ENCODE results near the gene SKA3.
"Not testable (repeated sequence)": the region's sequence is repeated elsewhere in the genome, so short reads cannot be mapped to it uniquely, and the experiment has no call there.

SKA3 gene

DNA sequence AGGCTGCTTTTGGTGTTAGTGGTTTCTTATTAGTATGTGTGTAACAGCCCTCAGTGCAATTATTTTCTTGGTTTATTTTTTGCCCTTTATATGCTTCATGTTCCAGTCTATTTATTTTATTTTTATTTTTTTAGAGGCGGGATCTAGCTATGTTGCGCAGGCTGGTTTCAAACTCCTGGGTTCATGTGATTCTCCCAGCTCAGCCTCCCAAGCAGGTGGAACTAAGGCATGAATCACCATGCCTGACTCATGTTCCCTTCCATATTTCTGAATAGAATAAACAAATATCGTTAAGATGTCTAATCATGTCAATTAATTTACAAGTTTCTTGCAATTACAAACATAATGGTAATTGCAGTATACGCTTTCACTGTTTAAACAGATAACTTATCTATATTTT lies 11.7 kb downstream of the SKA3 start:
- DNase-seq: no peak

DNA sequence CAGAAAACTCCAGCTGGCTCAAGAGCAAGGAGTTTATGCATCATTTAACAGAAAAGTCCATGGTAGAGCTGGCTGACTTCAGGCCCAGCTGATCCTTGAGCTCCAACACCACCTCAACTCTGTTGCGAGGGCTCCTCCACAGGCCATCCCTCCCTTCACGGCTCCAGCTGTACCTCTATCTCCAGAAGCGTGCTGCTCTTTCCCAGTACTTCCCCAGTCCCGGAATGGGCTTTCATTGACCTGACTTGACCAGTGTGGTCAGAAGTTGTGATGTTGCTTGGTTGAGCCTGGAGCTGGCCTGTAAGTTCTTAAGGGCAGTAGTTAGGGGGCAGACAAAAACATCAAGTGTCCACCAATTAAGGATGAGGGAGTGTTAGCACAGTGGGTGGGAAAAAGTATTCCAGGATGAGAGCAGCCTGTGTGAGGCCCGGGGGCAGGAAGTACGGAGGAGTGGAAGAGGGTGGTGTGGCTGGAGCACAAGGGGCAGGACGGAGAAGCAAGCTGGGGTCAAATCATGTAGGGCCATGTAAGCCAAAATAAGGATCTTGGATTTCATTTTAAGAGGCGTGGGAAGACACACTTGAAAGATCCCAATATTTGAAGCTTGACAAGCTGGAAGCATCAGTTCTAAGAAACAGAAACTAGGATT lies 24.0 kb downstream of the SKA3 start:
- no peak for DNase-seq

DNA sequence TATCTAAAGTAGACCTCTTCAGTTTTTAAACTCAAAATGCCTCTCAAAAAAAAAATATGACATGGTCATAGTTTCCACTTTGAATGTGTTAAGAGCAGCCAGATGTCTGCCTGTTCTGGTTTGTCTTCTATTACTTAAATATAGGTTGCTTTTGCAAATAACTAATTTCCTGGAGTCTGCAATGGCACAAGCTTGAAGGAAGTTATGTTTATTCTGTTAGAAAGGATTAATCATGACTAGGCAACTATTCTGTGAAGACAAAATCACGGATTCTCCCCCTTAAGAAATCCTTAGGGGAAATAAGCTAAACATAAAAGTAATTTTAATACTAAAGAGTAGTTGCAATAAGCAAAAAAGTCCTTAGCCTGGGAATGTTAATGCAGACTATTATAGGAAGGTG lies 26.3 kb downstream of the SKA3 start:
- DNase-seq: no peak

DNA sequence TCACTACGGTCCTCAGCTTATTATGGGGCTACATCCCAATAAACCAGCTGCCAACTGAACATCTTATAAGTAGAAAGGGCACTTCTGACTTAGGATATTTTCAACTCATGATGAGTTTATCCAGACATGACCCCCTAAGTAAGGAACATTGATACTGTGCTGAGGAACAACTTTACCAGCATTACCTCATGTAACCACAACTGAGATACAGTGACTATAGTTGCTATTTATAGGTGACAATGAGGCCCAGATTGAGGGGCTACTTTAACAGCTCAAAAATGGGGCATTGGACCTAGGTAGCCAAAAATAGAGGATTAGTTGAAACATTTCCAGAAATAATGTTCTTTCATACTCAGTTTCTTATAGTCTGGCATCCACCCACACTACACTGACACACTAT lies 26.8 kb downstream of the SKA3 start:
- DNase-seq: no peak

DNA sequence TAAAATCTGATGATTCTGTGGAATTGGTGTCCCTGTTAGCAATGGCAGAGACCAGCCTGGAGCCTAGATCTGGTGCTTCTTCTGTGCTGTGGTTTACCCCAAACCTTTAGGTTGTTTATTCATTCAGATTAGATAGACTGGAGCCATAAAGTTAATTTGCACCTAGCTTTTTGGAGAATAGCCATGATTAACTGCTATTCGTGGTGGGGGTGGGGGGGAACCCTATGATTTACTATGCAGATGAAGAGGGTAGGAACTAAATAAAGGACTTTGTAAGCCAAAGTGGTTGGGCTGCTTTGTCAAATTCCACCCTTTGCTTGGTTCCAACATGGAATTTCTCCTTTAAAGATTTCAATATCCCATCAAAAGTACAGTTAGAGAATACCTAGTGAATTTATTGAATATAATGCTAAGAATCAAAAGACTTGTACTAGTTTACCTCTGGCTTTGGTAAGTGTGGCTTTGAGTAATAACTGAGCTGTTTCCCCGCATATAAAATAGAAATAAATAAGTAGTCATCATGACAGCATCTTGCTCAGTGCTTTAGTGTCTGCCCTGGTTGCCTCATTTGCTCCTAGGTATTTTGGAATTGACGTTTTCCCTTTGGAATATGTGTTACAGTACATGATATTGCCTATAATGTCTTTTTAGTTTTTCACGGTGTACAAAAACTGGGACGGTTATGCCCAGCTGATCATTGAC lies 27.6 kb downstream of the SKA3 start:
- DNase-seq: no peak

DNA sequence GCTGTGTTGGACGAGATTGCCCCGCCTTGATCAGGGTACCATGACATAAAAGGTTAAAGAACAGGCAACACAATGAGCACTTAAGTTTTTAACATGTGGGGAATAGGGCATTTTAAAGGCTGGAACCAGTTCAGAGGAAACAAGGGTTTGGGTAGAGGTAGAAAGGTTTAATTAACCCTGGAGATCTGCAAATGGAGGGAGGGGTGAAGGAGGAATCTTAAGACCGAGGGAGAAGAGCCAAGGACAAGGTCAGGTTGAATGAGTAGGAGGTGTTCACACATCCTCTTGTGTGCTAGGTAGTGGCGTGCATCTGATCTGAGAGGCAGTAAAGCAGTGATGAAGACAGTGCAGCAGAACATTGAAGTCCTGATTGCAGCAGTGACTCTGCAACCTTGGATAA lies 28.5 kb downstream of the SKA3 start:
- no peak for DNase-seq

DNA sequence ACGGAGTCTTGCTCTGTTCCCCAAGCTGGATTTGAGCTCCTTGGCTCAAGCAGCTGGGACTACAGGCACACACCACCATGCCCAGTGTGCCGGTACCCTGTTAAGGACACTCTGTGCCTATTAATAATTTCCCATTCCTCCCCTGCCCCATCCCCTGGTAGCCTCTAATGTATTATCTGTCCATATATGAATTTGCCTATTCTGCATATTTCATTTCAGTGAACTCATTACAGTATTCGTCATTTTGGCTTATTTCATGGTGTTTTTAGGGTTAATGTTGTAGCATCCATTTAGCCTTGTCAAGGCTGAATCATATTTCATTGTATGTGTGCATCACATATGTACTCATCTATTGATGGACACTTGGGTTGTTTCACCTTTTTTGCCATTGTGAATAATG lies 33.6 kb downstream of the SKA3 start:
- no peak for DNase-seq

DNA sequence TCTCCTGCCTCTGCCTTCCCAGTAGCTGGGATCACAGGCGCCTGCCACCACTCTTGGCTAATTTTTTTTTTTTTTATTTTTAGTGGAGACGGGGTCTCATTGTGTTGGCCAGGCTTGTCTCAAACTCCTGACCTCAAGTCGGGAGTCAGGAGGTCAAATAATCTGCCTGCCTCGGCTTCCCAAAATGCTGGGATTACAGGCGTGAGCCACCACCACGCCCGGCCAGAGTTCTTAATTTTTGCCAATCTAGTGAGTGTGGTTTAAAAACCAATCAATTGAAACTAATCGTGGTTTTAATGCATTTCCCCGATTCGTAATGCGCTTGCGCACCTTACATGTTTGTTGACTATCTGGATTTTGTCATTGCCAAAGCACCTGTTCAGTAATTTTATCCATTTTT lies 37.0 kb downstream of the SKA3 start:
- no peak for DNase-seq

DNA sequence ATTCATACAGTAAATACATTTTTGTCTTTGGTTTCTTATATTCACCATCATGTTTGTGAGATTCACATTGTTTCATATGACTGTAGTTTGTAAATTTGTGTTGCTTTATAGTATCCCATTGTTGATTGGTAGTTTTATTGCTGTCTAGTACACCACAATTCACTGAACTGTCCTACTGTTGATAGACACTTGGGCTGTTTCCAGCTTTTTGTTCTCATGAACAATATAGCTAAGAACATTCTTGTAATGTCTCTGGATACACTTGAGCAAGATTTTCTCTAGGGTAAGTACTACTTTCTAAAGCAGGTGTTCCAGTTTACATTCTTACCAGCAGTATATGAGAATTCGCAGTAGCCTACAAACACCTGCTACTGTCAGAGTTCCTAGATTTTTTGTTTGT lies 37.8 kb downstream of the SKA3 start:
- DNase-seq: no peak

DNA sequence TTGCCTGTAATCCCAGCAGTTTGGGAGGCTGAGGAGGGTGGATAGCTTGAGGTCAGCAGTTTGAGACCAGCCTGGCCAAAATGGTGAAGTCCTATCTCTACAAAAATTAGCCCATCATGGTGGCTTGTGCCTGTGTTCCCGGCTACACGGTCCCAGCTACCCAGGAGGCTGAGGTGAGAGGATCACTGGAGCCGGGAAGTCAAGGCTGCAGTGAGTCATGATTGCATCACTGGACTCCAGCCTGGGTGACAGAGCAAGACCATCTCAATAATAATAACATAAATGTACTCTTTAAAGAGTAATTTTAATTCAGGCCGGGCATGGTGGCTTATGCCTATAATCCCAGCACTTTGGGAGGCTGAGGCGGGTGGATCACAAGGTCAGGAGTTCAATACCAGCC lies 38.7 kb downstream of the SKA3 start:
- DNase-seq: no peak

DNA sequence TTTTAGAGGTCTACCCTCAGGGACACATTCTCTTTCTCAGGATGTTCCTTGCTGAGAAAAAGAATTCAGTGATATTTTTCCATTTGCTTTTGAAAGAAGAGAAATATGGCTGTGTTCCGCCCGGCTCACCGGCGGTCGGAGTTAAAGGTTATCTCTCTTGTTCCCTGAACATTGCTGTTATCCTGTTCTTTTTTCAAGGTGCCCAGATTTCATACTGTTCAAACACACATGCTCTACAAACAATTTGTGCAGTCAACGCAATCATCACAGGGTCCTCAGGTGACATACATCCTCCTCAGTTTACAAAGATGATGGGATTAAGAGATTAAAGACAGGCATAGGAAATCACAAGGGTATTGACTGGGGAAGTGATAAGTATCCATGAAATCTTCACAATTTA lies 40.5 kb downstream of the SKA3 start:
- not testable (repeated sequence) for DNase-seq

DNA sequence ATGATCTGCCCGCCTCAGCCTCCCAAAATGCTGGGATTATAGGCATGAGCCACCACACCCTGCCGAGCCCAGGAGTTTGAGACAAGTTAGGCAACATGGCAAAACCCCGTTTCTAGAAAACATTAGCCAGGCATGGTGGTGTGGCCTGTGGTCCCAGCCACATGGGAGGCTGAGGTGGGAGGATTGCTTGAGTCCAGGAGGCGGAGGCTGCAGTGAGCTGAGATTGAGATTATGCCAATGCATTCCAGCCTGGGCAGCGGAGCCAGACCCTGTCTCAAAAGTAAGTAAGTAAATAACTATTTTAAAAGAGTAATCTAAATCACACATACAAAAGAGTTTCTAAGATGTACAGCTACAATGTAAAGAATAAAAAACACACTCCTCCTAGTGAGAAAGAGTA lies 41.9 kb downstream of the SKA3 start:
- DNase-seq: no peak

DNA sequence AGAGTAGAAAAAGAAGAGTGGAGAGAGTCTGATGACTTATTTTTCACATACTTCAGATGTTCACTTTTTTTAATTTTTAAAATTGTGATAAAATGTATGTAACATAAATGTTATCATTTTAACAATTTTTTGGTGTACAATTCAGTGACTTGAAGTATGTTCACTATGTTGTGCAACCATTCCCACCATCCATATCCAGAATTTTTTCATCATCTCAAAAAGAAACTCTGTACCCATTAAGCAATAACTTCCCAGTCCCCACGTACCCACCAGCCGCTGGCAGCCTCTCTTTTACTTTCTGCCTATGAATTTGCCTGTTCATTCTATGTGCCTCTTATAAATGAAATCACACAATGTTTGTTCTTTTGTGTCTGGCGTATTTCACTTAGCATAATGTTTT lies 43.3 kb downstream of the SKA3 start:
- no peak for DNase-seq

DNA sequence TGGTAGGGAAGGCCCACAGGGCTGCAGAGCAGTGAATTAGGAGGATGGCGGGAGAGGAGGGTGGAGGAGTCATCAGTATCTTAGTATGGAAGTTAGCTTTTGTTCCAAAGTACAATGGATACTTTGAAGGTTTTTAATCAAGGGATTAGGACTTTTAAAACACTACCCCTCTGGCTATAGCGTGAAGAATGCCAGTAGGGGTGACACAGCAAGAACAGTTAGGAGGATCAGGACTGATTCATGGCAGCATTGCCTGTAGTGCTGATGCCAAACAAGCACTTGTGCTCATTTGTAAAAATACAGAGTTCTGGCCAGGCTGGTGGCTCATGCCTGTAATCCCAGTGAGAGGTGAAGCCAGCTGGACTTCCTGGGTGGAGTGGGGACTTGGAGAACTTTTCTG lies 46.2 kb downstream of the SKA3 start:
- DNase-seq: no peak

DNA sequence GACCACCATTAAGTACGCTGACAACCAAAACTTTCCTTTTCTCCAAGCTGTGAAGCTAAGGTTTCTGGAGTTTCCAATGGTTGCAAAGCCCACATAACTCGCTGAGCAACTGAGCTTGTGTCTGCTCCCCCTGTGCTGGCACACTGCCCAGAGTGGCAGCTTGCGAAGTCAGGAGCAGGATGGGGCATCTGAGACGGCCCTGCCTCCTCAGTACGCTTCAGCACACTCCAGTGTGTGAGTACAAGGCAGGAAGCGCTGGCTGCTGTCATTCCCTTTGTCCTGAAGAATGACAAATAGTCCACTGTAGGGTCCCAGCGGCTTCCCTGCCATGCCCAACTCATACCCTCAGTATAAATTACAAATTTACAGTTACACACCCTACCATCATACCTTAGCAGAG lies 51.5 kb downstream of the SKA3 start:
- DNase-seq: no peak

DNA sequence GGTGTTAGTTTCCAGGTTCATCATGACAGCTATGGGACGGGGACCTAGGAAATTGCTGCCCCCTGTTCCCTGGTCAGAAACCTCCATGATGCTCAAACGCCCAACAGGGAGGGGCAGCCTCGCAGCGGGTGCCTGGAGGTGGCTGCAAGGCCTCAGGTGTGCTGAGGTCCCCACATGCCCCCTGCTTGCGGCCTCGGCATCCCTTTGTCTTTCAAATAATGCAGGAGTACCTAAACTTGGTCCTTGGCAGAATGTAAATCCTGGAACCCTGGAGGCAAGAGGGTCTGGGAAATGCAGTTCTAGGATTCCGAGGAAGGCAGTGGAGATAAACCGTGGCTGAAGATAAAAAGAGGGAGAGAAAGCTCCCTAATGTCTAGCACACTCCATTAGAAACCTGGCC lies 52.4 kb downstream of the SKA3 start:
- DNase-seq: no peak

DNA sequence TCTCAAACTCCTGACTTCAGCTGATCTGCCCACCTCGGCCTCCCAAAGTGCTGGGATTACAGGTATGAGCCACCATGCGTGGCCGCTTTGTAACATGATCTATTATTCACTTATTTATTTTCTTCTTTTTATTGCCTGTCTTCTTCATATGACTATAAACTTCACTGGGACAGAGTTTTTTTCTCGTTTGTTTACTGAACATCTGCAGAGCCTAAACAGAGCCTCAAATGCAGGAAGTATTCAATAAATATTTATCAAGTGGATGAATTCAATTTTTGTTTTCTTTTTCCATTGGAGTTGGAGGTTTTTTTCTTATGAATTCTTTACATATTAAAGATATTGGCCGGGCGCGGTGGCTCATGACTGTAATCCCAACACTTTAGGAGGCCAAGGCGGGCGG lies 54.7 kb downstream of the SKA3 start:
- no peak for DNase-seq

DNA sequence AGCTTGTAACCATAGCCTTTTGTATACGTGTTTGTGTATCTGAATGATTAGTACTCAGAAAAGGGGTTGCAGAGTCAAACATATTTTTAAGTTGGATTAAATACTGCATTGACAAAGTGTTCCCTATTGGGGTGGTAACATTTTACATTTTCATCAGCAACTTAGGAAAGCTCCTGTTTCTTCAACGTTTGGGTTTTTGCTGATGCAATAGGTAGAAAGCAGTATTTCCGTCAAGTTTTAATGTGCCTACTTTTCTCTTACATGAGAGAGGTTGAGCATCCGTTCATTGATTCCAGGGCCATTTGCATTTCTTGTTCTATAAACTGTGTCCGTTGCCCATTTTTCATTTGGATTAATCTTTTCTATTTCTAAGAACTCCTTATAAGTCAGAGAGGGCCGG lies 56.2 kb downstream of the SKA3 start:
- DNase-seq: no peak

DNA sequence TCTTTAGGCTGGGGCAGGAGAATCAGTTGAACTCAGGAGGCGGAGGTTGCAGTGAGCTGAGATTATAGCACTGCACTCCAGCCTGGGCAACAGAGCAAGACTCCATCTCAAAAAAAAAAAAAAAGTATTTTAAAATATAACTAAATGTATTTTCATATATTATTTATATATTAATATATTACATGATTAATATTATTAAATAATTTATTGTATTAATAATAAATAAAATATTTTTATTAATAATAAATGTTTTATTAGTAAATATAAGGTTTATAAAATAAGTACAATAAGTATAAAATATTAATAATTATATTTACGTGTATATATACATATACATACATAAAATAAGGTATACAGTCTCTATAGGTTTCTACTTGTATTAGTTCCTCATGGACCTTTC lies 56.8 kb downstream of the SKA3 start:
- no peak for DNase-seq

DNA sequence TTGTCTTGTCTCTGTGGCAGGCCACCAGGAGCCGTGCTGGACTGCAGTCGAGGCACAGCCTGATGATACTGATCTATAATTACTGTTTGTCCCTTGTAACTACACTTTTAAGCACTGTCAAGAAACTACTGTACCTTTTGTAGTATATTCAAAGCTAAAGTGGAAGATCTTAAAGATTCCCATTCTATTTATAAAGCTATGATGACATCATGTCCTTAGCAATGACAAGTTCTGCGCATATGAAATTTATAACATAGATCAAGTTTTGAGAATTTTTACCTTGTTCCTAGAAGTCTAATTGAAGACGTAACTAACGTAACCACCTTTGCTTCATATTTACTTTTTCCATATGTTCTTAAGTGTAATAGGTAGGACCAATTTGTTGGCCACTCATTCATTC lies 58.2 kb downstream of the SKA3 start:
- DNase-seq: no peak

DNA sequence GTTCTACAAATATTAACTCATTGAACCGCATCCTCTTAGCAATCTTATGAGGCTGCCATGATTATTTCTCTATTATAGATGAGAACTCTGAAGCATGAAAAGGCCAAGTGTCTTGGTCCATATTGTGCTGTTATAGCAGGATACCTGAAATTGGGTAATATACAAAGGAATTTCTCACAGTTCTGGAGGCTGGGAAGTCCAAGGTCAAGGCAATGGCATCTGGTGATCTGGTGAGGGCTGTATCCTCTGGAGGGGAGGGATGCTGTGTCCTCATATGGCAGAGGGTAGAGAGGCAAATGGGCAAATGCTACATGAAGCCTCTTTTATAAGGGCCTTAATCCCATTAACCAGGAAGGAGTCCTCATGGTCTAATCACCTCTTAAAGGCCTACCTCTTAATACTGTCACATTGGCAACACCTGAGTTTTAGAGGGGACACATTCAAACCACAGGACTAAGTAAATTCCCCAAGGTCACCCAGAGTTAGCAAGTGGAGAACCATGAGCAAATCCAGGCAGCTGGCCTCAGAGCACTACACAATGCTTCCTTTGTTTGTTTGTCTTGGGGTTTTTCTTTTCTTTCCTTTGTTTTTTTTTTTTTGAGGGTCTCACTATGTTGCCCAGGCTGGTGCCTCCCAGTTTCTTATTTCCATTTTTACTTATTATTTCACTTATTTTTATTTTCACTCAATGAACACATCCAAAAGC lies 59.1 kb downstream of the SKA3 start:
- no peak for DNase-seq

DNA sequence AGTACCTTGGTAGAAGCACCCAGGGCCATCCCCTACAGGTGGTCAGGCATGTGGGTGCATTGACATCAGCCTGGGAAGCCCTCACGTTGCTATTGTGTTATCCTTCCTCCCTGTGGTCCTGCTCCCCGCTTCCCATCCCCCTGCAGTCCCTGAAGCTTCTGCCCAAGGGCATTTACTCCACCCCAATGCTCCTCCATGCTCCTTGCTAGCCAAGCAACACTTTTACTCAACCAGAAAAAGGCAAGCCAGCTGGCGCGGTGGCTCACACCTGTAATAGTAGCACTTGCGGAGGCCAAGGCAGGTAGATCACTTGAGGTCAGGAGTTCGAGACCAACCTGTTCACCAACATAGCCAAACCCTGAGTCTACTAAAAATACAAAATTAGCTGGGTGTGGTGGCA lies 60.2 kb downstream of the SKA3 start:
- no peak for DNase-seq

DNA sequence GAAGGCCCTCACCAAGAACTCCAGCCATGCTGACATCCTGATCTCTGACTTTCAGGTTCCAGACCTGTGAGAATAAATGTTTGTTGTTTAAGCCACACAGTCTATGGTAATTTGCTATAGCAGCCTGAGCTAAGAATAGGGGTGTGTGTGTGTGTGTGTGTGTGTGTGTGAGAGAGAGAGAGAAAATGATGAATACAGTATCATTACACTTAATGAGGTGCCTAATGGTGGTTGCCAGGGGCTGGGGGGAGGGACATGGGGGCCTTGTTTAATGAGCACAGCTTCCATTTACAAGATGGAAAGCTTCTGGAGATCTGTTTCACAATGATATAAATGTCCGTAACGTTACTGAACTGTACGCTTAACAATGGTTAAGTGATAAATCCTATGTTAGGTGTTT lies 61.1 kb downstream of the SKA3 start:
- no peak for DNase-seq

DNA sequence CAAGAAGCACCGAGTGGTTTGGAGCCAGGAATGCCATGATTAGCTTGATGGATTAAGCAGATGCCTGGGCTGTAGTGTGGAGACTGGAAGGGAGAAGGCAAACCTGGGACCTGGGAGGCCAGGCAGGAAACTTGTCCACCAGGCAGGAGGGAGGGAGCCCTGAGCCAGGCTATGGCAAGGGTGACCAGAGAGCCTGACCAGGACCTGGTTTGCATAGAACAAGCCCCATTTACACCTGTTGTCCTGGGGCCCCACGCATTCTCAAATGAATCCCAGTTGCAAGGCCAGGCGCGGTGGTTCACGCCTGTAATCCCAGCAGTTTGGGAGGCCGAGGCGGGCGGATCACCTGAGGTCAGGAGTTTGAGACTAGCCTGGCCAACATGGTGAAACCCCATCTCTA lies 64.8 kb downstream of the SKA3 start:
- DNase-seq: no peak

DNA sequence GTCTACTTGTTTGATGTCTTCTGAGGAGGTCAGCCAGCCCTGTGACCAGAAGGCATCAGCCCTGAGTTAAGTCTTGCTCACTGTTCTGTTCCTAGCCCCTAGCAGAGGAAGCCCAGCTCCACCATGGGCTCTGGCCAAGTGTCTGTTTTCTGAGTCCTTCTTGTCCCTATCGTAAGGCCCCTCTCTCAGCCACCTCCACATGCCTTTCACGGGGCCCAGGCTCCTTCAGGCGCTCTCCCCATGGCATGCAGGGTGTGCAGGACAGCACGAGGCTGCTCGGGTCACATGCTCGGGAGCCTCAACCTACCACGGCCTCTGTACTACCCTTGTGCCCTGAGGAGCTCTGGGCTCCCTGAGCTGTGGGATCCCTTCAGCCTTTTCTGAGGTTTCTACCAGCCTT lies 67.2 kb downstream of the SKA3 start:
- DNase-seq: no peak

Data from amniotic stem cell (primary cell).